ENCODE measurements around the gene STARD13.

DNA sequence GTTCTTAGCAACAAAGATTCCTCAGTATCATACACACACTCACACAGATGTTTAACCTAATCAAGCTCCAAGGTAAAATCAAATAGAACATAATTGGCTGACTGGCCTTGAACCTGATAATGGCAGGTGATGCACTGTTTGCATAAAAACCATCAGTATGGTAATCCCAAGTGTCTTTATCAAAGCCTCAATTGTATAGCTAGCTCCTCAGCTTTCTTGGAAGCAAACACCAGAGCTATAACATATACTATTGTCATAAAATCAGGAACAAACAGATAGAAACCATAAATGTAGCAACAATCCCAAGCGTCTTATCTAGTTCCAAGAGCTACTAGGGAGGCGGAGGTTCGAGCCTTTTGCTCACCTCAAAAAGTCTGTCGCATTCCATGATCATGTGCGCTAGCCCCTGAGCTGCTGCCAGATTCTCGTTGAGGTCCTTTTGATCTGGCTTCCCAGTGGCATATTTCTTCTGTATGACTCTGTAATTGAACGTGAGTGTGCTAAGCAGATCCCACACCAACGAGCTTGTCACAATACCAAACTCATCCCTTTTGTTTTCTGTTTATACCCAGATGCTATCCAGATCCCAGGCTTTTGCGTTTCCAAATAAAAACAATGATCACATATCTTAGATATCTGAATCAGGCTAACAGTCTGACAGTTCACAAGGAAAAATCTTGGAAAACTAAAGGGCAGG lies 174.0 kb downstream of the STARD13 start:
- TF ChIP-seq, protein P1, sequence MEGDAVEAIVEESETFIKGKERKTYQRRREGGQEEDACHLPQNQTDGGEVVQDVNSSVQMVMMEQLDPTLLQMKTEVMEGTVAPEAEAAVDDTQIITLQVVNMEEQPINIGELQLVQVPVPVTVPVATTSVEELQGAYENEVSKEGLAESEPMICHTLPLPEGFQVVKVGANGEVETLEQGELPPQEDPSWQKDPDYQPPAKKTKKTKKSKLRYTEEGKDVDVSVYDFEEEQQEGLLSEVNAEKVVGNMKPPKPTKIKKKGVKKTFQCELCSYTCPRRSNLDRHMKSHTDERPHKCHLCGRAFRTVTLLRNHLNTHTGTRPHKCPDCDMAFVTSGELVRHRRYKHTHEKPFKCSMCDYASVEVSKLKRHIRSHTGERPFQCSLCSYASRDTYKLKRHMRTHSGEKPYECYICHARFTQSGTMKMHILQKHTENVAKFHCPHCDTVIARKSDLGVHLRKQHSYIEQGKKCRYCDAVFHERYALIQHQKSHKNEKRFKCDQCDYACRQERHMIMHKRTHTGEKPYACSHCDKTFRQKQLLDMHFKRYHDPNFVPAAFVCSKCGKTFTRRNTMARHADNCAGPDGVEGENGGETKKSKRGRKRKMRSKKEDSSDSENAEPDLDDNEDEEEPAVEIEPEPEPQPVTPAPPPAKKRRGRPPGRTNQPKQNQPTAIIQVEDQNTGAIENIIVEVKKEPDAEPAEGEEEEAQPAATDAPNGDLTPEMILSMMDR (IDR thresholded peaks at IDR 0.05) = no peak
- TF ChIP-seq POLR2A (IDR thresholded peaks at IDR 0.05) = no peak
